SH-SY5Y (cell line): ENCODE results near the gene OR6X1.

ENCODE experiments used
- GATA2 ChIP-seq: IDR thresholded peaks from 2 replicates; pipeline ENCODE4 v1.6.1; 2011; ENCODE audit warnings: mild to moderate bottlenecking, low read depth, low read length
- GATA3 ChIP-seq: IDR thresholded peaks from 2 replicates; pipeline ENCODE4 v1.6.1; 2011; ENCODE audit warnings: low read depth, mild to moderate bottlenecking, low read length, moderate library complexity

DNA sequence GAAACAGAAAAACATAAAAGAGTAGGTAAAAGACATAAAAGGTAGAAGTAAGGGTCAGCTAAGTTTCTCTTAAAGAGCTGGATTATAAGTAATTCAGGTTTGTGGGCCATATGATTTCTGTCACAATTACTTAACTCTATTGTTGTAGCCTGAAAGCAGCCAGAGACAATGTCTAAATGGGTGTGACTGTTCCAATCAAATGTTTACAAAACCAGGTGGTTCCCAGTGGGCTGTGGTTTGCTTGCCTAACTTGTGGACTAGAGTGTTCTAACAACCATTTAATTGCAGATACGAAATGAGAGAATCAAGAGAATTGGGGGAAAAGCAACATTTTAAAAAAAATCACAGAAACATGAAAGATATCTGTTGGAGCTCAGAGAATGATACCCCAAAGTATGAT, 29.2 kb upstream of the OR6X1 start:
- TF ChIP-seq GATA2, result no peak
- no peak for TF ChIP-seq GATA3
